IMR-90 (cell line): ENCODE results near the gene NOTCH2.
"Not testable (repeated sequence)": the region's sequence is repeated elsewhere in the genome, so short reads cannot be mapped to it uniquely, and the experiment has no call there.

Source experiments
- BHLHE40 ChIP-seq: fragments of 150-350 bp; IDR thresholded peaks from 2 replicates; pipeline ENCODE4 v1.6.1; 2016; ENCODE audit warnings: mild to moderate bottlenecking, low read depth, low read length
- FOS ChIP-seq: fragments of 150-350 bp; IDR thresholded peaks from 2 replicates; pipeline ENCODE4 v1.6.1; 2016; ENCODE audit warnings: low read depth, low read length
- MAFK ChIP-seq: IDR thresholded peaks from 2 replicates; pipeline ENCODE4 v1.6.1; 2012; ENCODE audit warnings: low read depth, low read length, improper control_type of control experiment
- MXI1 ChIP-seq: IDR thresholded peaks from 2 replicates; pipeline ENCODE4 v1.6.1; 2012; ENCODE audit warnings: low read depth, mild to moderate bottlenecking, low read length, moderate library complexity, borderline replicate concordance
- NFE2L2 ChIP-seq: fragments of 150-350 bp; IDR thresholded peaks from 2 replicates; pipeline ENCODE4 v1.6.1; 2016; ENCODE audit warnings: low read depth, mild to moderate bottlenecking, low read length
- POLR2A ChIP-seq: IDR thresholded peaks from 2 replicates; pipeline ENCODE4 v1.6.1; 2012; ENCODE audit warnings: mild to moderate bottlenecking, low read depth, low read length
- RAD21 ChIP-seq: IDR thresholded peaks from 2 replicates; pipeline ENCODE4 v1.6.1; 2012; ENCODE audit warnings: low read length, improper control_type of control experiment
- SMC3 ChIP-seq: fragments of 150-350 bp; IDR thresholded peaks from 2 replicates; pipeline ENCODE4 v1.6.1; 2016; ENCODE audit warnings: low read depth, mild to moderate bottlenecking, antibody characterized with exemption, low read length, moderate library complexity
- TF ChIP-seq, protein P1 (sequence below): conservative IDR thresholded peaks from 2 replicates; pipeline ENCODE4 v1.5.1; 2012; ENCODE audit warnings: mild to moderate bottlenecking, low read depth, low read length, improper control_type of control experiment
- TF ChIP-seq, protein P2 (sequence below): fragments of 150-350 bp; IDR thresholded peaks from 2 replicates; pipeline ENCODE4 v1.6.1; 2017; ENCODE audit warnings: mild to moderate bottlenecking, antibody characterized with exemption, low read length, low read depth
- TF ChIP-seq, protein P3 (sequence below): fragments of 150-350 bp; IDR thresholded peaks from 2 replicates; pipeline ENCODE4 v1.6.1; 2016; ENCODE audit warnings: low read depth, mild to moderate bottlenecking, low read length, moderate library complexity, borderline replicate concordance

- not testable (repeated sequence) for TF ChIP-seq RAD21, MAFK, SMC3, POLR2A, MXI1, BHLHE40, NFE2L2, FOS
- TF ChIP-seq, protein P1, sequence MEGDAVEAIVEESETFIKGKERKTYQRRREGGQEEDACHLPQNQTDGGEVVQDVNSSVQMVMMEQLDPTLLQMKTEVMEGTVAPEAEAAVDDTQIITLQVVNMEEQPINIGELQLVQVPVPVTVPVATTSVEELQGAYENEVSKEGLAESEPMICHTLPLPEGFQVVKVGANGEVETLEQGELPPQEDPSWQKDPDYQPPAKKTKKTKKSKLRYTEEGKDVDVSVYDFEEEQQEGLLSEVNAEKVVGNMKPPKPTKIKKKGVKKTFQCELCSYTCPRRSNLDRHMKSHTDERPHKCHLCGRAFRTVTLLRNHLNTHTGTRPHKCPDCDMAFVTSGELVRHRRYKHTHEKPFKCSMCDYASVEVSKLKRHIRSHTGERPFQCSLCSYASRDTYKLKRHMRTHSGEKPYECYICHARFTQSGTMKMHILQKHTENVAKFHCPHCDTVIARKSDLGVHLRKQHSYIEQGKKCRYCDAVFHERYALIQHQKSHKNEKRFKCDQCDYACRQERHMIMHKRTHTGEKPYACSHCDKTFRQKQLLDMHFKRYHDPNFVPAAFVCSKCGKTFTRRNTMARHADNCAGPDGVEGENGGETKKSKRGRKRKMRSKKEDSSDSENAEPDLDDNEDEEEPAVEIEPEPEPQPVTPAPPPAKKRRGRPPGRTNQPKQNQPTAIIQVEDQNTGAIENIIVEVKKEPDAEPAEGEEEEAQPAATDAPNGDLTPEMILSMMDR, result not testable (repeated sequence)
- TF ChIP-seq, protein P2, sequence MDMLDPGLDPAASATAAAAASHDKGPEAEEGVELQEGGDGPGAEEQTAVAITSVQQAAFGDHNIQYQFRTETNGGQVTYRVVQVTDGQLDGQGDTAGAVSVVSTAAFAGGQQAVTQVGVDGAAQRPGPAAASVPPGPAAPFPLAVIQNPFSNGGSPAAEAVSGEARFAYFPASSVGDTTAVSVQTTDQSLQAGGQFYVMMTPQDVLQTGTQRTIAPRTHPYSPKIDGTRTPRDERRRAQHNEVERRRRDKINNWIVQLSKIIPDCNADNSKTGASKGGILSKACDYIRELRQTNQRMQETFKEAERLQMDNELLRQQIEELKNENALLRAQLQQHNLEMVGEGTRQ, result not testable (repeated sequence)
- TF ChIP-seq, protein P3, sequence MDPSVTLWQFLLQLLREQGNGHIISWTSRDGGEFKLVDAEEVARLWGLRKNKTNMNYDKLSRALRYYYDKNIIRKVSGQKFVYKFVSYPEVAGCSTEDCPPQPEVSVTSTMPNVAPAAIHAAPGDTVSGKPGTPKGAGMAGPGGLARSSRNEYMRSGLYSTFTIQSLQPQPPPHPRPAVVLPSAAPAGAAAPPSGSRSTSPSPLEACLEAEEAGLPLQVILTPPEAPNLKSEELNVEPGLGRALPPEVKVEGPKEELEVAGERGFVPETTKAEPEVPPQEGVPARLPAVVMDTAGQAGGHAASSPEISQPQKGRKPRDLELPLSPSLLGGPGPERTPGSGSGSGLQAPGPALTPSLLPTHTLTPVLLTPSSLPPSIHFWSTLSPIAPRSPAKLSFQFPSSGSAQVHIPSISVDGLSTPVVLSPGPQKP, result not testable (repeated sequence)
These were observed 39.7 kb upstream of the NOTCH2 start for GRCh38 chr1:120109180-120109579.
